Muscle layer of colon (tissue), 2 donors: ENCODE measurements around the gene FNBP1.

ENCODE experiments used
- H3K27ac ChIP-seq: one replicate; pipeline ENCODE4 v1.7.0; 2013; ENCODE audit warnings: low read depth, mild to moderate bottlenecking, low read length, moderate library complexity
- H3K27me3 ChIP-seq, 2 donors: one replicate each; pipeline ENCODE4 v1.7.0; 2013; ENCODE audit warnings: low read length in 2 of 2, mild to moderate bottlenecking in 2 of 2; ENCODE audit not compliant: insufficient read depth in 2 of 2, control insufficient read depth in 1 of 2
- H3K36me3 ChIP-seq: one replicate; pipeline ENCODE4 v1.7.0; 2013; ENCODE audit warnings: mild to moderate bottlenecking, low read length; ENCODE audit not compliant: insufficient read depth
- H3K4me1 ChIP-seq: one replicate; pipeline ENCODE4 v1.7.0; 2013; ENCODE audit warnings: mild to moderate bottlenecking, low read length; ENCODE audit not compliant: insufficient read depth
- H3K4me3 ChIP-seq, 2 donors: one replicate each; pipeline ENCODE4 v1.7.0; 2013; ENCODE audit warnings: low read length in 2 of 2, low read depth in 1 of 2, mild to moderate bottlenecking in 1 of 2, moderate library complexity in 1 of 2
- H3K9ac ChIP-seq: one replicate; pipeline ENCODE4 v1.7.0; 2013; ENCODE audit warnings: low read length
- H3K9me3 ChIP-seq: one replicate; pipeline ENCODE4 v1.7.0; 2013; ENCODE audit warnings: mild to moderate bottlenecking, low read length
- donor health status: abdominal sarcoma.
- donor health status: Adenocarcinoma of cecum.

The FNBP1 gene

DNA sequence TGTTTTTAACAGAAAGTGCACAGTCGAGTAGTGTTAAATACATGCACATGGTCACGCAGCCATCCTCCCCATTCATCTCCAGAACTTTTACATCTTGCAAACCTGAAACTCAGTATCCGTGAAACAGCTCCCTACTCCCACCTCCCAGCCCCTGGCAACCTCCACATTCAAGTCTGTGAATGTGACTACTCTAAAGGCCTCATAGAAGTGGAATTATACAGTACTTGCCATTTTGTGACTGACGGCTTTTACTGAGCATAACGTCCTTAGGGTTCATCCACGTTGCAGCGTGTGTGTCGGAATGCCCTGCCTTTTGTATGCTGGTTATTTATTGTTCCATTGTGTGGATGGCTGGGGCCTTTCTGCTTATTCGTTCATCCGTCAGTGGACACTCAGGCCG is 171.9 kb downstream of the FNBP1 start:
- Histone ChIP-seq H3K9ac (no peak overlapping the region), H3K27me3 (no peaks in the 10 kb centered on the region), H3K36me3 (peaks cover 37% of the 10 kb centered on the region), H3K27ac (no peak overlapping the region), H3K4me1 (no peaks in the 10 kb centered on the region), H3K4me3 (no peak overlapping the region), H3K9me3 (no peaks in the 10 kb centered on the region)

DNA sequence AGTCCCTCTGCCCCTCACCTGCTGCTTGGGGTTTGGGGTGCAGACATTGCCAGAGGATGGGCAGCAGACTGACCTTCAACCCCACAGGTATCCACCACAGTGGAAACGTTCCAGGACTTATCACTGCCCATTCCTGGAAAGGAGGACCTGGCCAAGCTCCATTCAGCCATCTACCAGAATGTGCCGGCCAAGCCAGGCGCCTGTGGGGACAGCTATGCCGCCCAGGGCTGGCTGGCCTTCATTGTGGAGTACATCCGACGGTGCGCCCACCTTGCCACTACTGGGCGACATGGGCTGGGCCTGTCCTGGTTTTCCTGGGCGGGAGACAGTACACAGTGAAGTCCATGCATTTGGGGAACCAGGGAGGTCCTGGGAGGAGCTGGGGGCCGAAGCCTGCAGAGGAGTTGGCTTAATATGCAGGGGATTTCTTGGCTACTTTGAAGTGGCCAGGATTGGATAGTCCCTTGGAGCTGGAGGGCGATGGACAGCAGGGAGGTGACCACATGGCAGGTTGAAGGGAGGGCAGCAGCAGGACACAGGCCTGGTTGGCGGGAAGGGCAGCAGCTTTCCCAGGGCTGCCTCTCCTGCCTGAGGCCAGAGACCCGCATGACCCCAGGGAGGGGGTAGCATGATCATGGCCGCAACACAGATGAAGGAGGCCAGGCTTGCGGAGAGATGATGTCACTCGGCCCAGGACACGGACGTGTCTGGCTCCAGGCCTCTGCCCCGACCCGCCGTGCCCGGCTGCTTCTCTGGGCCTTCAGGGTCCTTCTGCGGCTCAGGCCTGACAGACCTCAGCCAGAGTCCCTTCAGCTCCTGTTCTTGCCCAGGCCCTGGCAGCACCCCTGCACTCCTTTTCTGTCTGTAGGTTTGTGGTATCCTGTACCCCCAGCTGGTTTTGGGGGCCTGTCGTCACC is 173.1 kb downstream of the FNBP1 start:
- Histone ChIP-seq H3K36me3 (peaks cover 34% of the 10 kb centered on the region), H3K9me3 (no peaks in the 10 kb centered on the region), H3K27me3 (no peaks in the 10 kb centered on the region), H3K27ac (no peak overlapping the region), H3K9ac (no peak overlapping the region), H3K4me1 (no peaks in the 10 kb centered on the region), H3K4me3 (no peak overlapping the region)

- no peak overlapping the region for H3K4me3 ChIP-seq
- peaks cover 27% of the 10 kb centered on the region for H3K36me3 ChIP-seq
- no peaks in the 10 kb centered on the region for H3K27me3 ChIP-seq
- no peak overlapping the region for H3K9ac ChIP-seq
- no peak overlapping the region for H3K27ac ChIP-seq
- H3K9me3 ChIP-seq: no peaks in the 10 kb centered on the region
- no peaks in the 10 kb centered on the region for H3K4me1 ChIP-seq
These were observed 174.0 kb downstream of the FNBP1 start for GRCh38 chr9:129868872-129869486.

GRCh38 chr9:129868023-129868871 is 174.7 kb downstream of the FNBP1 start:
- peaks cover 23% of the 10 kb centered on the region for H3K36me3 ChIP-seq

GRCh38 chr9:129867136-129868022 is 175.6 kb downstream of the FNBP1 start:
- peaks cover 25% of the 10 kb centered on the region for H3K36me3 ChIP-seq
- H3K27me3 ChIP-seq: no peaks in the 10 kb centered on the region
- no peak overlapping the region for H3K27ac ChIP-seq
- no peaks in the 10 kb centered on the region for H3K9me3 ChIP-seq
- no peaks in the 10 kb centered on the region for H3K4me1 ChIP-seq
- no peak overlapping the region for H3K4me3 ChIP-seq
- no peak overlapping the region for H3K9ac ChIP-seq

More at GRCh38 chr9:129868023-129868871, 174.7 kb downstream of the FNBP1 start:
- Histone ChIP-seq H3K4me1 (no peaks in the 10 kb centered on the region), H3K27me3 (no peaks in the 10 kb centered on the region), H3K4me3 (no peak overlapping the region), H3K27ac (no peak overlapping the region), H3K9ac (no peak overlapping the region), H3K9me3 (no peaks in the 10 kb centered on the region)

DNA sequence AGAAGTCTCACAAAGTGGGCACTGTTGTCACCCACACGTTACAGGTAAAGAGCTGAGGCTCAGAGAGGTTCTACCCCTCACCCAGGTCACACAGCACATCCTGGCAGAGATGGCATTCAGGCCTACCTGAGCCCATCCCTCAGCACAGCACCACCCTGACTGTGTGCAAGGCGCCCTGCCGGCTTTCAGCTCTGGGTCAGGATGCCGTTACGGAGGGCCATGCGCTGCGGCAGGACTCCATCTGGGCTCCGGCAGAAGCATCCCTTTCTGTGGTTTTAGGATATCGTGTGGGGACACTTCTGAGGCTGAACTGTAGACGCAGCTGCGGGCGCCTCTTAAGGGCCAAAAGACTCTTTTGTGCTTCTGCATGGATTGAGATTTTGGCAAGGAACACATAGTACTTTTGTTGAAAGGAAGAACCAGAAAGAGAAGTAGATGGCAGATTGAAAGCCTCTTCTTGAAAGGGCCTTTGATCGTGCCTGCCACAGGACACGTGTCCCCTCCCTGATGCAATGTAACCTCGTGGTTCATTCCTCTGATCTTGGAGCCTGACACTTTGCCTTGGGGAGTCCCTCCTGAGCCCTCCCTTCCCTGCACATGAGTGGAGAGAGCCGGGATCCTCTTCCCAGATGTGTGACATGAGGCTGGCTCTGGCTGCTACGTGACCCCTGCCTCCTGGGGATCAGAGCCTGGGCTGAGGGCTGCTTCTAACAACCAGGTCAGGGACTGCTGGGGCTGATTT is 176.4 kb downstream of the FNBP1 start:
- Histone ChIP-seq H3K27ac (no peak overlapping the region), H3K27me3 (no peaks in the 10 kb centered on the region), H3K4me1 (no peaks in the 10 kb centered on the region), H3K4me3 (no peak overlapping the region), H3K9me3 (no peaks in the 10 kb centered on the region), H3K36me3 (peaks cover 30% of the 10 kb centered on the region), H3K9ac (no peak overlapping the region)

DNA sequence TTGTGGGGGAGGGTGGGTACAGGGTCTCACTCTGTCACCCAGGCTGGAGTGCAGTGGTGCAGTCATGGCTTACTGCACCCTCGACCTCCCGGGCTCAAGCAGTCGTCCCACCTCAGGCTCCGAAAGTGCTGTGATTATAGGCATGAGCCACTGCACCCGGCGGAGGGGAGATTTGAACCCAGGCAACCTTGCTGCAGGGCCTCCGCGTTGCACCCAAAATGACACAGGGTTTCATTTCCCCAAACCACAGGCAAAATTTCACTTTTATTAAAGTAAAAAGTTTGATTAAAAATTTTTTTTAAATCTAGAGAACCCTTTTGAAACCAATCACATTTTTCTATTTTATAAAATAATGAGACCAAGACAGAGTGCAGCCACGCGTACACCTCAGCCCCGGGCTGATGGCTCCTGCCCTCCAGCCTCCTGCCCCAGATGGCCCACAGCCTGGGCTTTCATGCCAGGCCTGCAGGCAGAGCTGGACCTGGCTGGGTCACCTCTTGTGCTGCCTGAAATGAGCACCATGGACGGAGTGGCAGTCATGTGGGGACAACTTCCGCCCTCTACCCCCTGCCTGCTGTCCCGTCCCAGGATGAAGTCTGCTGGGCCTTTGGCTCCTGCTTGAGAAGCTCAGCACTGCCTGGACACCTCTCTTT is 177.2 kb downstream of the FNBP1 start:
- H3K9me3 ChIP-seq: no peaks in the 10 kb centered on the region
- H3K4me3 ChIP-seq: no peak overlapping the region
- no peak overlapping the region for H3K27ac ChIP-seq
- no peak overlapping the region for H3K9ac ChIP-seq
- H3K4me1 ChIP-seq: no peaks in the 10 kb centered on the region
- peaks cover 38% of the 10 kb centered on the region for H3K36me3 ChIP-seq
- no peaks in the 10 kb centered on the region for H3K27me3 ChIP-seq

- no peaks in the 10 kb centered on the region for H3K4me1 ChIP-seq
- peaks cover 42% of the 10 kb centered on the region for H3K36me3 ChIP-seq
- no peak overlapping the region for H3K9ac ChIP-seq
- no peaks in the 10 kb centered on the region for H3K9me3 ChIP-seq
- H3K4me3 ChIP-seq: no peak overlapping the region
- H3K27ac ChIP-seq: no peak overlapping the region
- no peaks in the 10 kb centered on the region for H3K27me3 ChIP-seq
These were observed 177.9 kb downstream of the FNBP1 start for GRCh38 chr9:129864991-129865647.

- no peak overlapping the region for H3K27ac ChIP-seq
- H3K9me3 ChIP-seq: no peaks in the 10 kb centered on the region
- no peaks in the 10 kb centered on the region for H3K27me3 ChIP-seq
- no peak overlapping the region for H3K9ac ChIP-seq
- H3K4me1 ChIP-seq: no peaks in the 10 kb centered on the region
- peaks cover 50% of the 10 kb centered on the region for H3K36me3 ChIP-seq
- H3K4me3 ChIP-seq: no peak overlapping the region
These were observed 179.8 kb downstream of the FNBP1 start for GRCh38 chr9:129863059-129863690.
